Measurements from ENCODE around the gene PRCP. TPM values are rescaled to one million over a fixed set of nuclear protein-coding genes. Genes with fewer than 3 reads are reported as not detected.

PRCP gene
- total RNA-seq, 1 experiment from 2014 or later, result 53.9 TPM

DNA sequence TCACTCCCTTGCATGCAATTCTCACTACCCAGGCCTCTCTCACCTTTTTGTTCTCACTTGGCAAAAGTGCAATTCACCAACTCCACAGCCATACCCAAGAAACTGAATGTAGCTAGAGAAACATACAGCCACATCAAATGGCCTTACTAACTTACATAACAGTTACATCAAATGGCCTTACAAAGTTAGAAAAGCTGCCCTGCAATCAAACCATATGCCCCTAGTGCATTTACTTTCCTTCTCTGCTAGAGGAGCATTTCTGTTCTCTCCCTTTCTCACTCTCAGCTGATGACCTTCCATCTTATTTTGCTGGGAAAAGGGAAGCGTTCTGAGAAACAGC lies 10.3 kb downstream of the PRCP start (continued):
- TF ChIP-seq, protein P1, sequence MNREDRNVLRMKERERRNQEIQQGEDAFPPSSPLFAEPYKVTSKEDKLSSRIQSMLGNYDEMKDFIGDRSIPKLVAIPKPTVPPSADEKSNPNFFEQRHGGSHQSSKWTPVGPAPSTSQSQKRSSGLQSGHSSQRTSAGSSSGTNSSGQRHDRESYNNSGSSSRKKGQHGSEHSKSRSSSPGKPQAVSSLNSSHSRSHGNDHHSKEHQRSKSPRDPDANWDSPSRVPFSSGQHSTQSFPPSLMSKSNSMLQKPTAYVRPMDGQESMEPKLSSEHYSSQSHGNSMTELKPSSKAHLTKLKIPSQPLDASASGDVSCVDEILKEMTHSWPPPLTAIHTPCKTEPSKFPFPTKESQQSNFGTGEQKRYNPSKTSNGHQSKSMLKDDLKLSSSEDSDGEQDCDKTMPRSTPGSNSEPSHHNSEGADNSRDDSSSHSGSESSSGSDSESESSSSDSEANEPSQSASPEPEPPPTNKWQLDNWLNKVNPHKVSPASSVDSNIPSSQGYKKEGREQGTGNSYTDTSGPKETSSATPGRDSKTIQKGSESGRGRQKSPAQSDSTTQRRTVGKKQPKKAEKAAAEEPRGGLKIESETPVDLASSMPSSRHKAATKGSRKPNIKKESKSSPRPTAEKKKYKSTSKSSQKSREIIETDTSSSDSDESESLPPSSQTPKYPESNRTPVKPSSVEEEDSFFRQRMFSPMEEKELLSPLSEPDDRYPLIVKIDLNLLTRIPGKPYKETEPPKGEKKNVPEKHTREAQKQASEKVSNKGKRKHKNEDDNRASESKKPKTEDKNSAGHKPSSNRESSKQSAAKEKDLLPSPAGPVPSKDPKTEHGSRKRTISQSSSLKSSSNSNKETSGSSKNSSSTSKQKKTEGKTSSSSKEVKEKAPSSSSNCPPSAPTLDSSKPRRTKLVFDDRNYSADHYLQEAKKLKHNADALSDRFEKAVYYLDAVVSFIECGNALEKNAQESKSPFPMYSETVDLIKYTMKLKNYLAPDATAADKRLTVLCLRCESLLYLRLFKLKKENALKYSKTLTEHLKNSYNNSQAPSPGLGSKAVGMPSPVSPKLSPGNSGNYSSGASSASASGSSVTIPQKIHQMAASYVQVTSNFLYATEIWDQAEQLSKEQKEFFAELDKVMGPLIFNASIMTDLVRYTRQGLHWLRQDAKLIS (CRISPR knock-in tag; IDR thresholded peaks at IDR 0.05; ENCODE audit: borderline replicate concordance), result no peak
- TF ChIP-seq, protein P2, sequence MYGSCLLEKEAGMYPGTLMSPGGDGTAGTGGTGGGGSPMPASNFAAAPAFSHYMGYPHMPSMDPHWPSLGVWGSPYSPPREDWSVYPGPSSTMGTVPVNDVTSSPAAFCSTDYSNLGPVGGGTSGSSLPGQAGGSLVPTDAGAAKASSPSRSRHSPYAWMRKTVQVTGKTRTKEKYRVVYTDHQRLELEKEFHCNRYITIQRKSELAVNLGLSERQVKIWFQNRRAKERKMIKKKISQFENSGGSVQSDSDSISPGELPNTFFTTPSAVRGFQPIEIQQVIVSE (CRISPR knock-in tag; IDR thresholded peaks at IDR 0.05; ENCODE audit: borderline replicate concordance), result no peak
- TF ChIP-seq MXD4 (CRISPR knock-in tag; IDR thresholded peaks at IDR 0.05; ENCODE audit: borderline replicate concordance) (no peak), TEAD4 (CRISPR knock-in tag; IDR thresholded peaks at IDR 0.05) (no peak), NFE2L1 (CRISPR knock-in tag; IDR thresholded peaks at IDR 0.05) (no peak)

DNA sequence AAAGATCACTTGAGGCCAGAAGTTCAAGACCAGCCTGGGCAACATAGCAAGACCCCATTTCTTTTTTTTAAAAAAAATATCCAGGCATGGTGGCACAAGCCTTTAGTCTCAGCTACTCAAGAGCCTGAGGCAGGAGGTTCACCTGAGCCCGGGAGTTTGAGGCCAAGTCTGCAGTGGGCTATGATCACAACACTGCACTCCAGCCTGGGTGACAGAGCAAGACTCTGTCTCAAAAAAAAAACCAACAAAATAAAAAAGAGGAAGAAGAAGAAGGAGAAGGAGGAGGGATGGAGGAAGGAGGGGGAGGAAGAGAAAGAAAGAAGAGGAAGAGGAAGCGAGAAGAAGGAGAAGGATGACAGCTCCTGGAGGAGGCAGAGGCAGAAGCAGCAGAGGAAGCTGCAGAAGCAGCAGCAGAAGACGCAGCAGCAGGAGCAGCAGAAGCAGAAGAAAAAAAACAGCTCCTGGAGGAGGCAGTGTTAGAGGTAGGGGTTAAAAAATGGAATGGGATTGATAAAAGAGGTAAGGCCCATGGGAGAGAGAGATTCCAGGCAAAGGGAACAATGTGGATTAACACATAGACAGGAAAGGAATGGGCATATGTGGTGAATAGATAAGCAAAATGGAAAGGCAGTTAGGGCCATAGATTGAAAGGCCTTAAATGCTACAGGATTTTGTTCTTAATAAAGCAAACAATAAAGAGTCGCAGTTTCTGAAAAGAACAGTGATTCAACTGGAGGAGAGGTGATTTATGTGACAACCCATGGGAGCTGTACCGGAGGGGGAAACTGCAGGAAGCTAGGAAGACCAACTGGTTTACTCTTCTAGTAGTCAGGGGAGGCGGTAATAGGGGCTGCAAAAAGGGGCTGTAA lies 10.9 kb downstream of the PRCP start:
- no peaks in the 10 kb centered on the region for H3K27me3 Mint-ChIP-seq (ENCODE audit: low read depth)
- no peaks in the 10 kb centered on the region for H3K4me1 Mint-ChIP-seq
- ATAC-seq, result peak; percentile 43
- no peak overlapping the region for H3K4me3 Mint-ChIP-seq
- no peak overlapping the region for H3K27ac Mint-ChIP-seq
- no peak for DNase-seq (ENCODE audit: low spot score)
- H3K36me3 Mint-ChIP-seq, result no peaks in the 10 kb centered on the region
- no peaks in the 10 kb centered on the region for H3K9me3 Mint-ChIP-seq
- TF ChIP-seq, protein P3, sequence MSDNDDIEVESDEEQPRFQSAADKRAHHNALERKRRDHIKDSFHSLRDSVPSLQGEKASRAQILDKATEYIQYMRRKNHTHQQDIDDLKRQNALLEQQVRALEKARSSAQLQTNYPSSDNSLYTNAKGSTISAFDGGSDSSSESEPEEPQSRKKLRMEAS (CRISPR knock-in tag; IDR thresholded peaks at IDR 0.05), result no peak
- no peak for TF ChIP-seq ZNF671 (CRISPR knock-in tag; IDR thresholded peaks at IDR 0.05)
- TF ChIP-seq PRRX2 (CRISPR knock-in tag; IDR thresholded peaks at IDR 0.05), result no peak
- no peak for TF ChIP-seq ZNF219 (CRISPR knock-in tag; IDR thresholded peaks at IDR 0.05; ENCODE audit: borderline replicate concordance)
- TF ChIP-seq, protein P4, sequence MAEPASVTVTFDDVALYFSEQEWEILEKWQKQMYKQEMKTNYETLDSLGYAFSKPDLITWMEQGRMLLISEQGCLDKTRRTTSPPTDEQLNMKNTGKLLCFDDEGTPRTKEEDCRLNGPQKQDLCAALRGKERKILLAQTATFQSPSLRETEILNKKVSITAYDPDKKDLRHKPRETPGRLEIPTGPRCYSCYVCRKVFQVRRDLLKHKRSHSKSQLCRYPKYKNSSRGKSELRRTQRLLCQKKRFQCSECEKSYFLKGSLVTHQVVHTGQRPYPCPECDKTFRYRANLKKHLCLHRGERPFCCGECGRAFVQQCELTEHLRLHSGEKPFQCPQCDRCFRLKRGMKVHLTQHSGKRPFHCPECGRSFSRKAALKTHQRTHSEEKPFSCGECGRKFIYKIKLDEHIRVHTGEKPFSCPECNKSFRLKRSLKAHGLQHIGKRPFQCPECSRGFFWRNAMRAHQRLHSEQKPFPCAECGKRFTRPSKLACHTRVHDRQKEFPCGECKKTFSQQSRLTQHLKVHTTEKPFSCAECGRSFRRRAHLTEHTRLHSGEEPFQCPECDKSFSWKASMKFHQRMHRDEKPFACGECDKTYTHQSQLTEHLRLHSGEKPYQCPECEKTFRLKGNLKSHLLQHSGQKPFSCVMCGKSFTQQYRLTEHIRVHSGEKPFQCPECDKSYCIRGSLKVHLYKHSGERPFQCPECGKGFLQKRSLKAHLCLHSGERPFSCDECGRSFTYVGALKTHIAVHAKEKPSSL (CRISPR knock-in tag; conservative IDR thresholded peaks at IDR 0.05), result no peak
- ChIA-PET POLR2A (interaction anchor here (1.0 kb wide), 1 partner anchor 12 kb away, joined by 3 read pairs; the partner anchor contains the start of gene DDIAS), CTCF (interaction anchor here (2.2 kb wide), 1 partner anchor 22 kb away, joined by 10 read pairs; no protein-coding TSS in a partner anchor)

DNA sequence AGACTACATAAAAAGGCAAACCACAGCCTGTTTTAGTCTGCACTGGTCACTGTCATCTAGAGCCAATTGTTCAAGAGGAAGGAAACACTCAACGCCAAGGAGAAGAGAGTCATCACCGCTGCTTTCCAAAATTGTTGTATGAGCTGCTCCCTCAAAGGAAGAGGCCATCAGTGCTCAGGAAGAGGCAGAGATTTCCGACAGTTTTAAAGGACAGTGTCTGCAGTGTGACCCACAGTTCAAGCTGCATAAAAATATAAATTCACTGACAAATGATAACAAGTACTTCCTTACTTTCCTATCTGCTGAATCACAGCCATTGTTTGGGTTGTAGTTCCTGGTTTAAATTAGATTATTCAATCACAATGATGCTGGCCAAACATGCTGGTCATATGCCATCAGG lies 16.4 kb downstream of the PRCP start:
- no peak overlapping the region for H3K27ac Mint-ChIP-seq
- H3K36me3 Mint-ChIP-seq, result peaks cover 32% of the 10 kb centered on the region
- no peak overlapping the region for H3K4me3 Mint-ChIP-seq
- DNase-seq (ENCODE audit: low spot score) (no peak), ATAC-seq (no peak)
- no peaks in the 10 kb centered on the region for H3K27me3 Mint-ChIP-seq (ENCODE audit: low read depth)
- CTCF ChIA-PET, result interaction anchor here (1.4 kb wide), 2 partner anchors 16 kb away, joined by 3 to 5 read pairs; partner anchors contain the start of gene PRCP
- POLR2A ChIA-PET, result no interaction called here
- TF ChIP-seq EMX1 (CRISPR knock-in tag; IDR thresholded peaks at IDR 0.05) (no peak), ATF1 (CRISPR knock-in tag; IDR thresholded peaks at IDR 0.05) (no peak)
- TF ChIP-seq, protein P5, sequence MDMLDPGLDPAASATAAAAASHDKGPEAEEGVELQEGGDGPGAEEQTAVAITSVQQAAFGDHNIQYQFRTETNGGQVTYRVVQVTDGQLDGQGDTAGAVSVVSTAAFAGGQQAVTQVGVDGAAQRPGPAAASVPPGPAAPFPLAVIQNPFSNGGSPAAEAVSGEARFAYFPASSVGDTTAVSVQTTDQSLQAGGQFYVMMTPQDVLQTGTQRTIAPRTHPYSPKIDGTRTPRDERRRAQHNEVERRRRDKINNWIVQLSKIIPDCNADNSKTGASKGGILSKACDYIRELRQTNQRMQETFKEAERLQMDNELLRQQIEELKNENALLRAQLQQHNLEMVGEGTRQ (CRISPR knock-in tag; IDR thresholded peaks at IDR 0.05), result no peak
- peaks cover 31% of the 10 kb centered on the region for H3K9me3 Mint-ChIP-seq
- H3K4me1 Mint-ChIP-seq, result no peaks in the 10 kb centered on the region
